Activated CD8-positive, alpha-beta memory T cell treated with anti-CD3 and anti-CD28 coated beads, Interleukin-2, amount 10 ng/mL, durations not matched to agents 7 days and 5 days (primary cell): ENCODE measurements around the gene SHROOM2. TPM values are rescaled to one million over a fixed set of nuclear protein-coding genes. Genes with fewer than 3 reads are reported as not detected.

Source experiments
- ATAC-seq: fragments of 150-1000 bp; cut with Tn5 transposase; one replicate; pipeline ENCODE4 v1.10.0; 2021; ENCODE audit warnings: moderate library complexity
- CTCF ChIA-PET: fragments of 350-600 bp; sonication (Branson Sonifier 250); formaldehyde crosslinking; loops from one replicate; lab custom pipeline; 2021; ENCODE audit warnings: antibody characterized with exemption; lab: Charles Lee
- DNase-seq: peaks from one replicate; pipeline ENCODE4 v3.0.0-alpha.2; 2020
- H3K27ac Mint-ChIP-seq: one replicate; pipeline ENCODE4 v1.8.0; 2021; ENCODE audit warnings: mild to moderate bottlenecking, mixed read lengths
- H3K27me3 Mint-ChIP-seq: one replicate; pipeline ENCODE4 v1.8.0; 2021; ENCODE audit warnings: mixed read lengths
- H3K36me3 Mint-ChIP-seq: one replicate; pipeline ENCODE4 v1.8.0; 2021; ENCODE audit warnings: mild to moderate bottlenecking, mixed read lengths
- H3K4me1 Mint-ChIP-seq: one replicate; pipeline ENCODE4 v1.8.0; 2021; ENCODE audit warnings: mixed read lengths
- H3K4me3 Mint-ChIP-seq: one replicate; pipeline ENCODE4 v1.8.0; 2021; ENCODE audit warnings: mild to moderate bottlenecking, moderate library complexity, mixed read lengths
- H3K9me3 Mint-ChIP-seq: one replicate; pipeline ENCODE4 v1.8.0; 2022; ENCODE audit warnings: low read depth, mixed read lengths
- total RNA-seq, 2 experiments: library from RNA; stranded (reverse); gene quantifications; one replicate each; pipeline ENCODE4 v1.2.3, GENCODE V29; 2021

Gene SHROOM2
- total RNA-seq, 2 experiments from 2014 or later, result not detected

DNA sequence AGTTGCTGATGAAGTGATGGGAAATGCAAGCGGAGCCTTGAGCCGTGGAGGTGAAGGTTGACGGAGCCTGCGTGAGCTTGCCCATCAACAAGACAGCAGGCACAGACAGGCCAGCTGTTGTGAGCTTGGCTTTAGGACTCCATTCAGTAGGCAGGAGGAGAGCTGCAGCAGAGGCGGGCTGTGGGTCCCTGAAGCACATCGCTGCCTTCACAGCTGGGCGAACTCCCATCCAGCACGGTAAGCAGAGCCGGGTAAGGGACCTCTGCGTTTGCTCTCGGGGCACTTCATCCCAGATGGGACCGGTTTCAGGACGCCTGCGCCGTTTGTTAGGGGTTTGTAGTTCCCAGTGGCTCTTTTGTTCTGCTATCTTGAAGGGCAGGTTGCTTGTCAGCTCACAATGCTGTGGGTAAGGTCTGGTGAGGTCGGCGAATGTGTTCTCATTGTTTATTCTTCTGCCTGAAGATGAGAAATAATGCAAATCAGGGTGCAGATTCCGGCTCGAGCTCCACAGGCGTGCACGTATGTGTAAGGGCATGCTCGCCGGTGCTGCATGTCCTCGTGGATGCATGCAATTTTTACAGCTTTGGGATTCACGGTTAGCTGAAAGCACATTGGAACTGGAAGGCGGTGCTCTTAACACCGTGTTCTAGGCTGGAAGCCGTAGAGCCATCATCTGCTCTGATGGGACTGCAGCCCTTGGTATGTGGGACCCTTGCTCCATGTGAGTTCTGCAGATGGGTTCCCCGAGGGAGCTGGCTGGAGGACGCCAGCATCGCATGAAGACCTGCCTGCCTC, 126.3 kb downstream of the SHROOM2 start:
- CTCF ChIA-PET, result no interaction called here
- no peaks in the 10 kb centered on the region for H3K36me3 Mint-ChIP-seq
- no peak overlapping the region for H3K27ac Mint-ChIP-seq
- peaks cover 2% of the 10 kb centered on the region for H3K4me1 Mint-ChIP-seq
- no peaks in the 10 kb centered on the region for H3K9me3 Mint-ChIP-seq
- peaks cover 27% of the 10 kb centered on the region for H3K27me3 Mint-ChIP-seq
- DNase-seq (no peak), ATAC-seq (no peak)
- H3K4me3 Mint-ChIP-seq, result no peak overlapping the region

DNA sequence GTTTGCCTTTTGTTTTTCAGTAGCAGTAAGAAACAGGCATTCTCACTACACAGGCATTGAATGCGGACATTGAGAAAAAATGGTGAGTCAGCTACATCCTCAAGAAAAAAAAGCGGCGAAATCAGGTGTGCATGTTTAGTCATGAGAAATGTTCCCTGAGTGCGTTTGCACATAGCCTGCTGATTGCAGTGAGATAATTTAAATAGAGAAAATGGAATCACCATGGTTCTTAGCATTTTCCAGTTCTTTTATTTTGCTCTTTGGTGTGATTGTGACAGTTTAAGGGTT, 126.9 kb downstream of the SHROOM2 start:
- CTCF ChIA-PET, result no interaction called here
- no peak overlapping the region for H3K27ac Mint-ChIP-seq

DNA sequence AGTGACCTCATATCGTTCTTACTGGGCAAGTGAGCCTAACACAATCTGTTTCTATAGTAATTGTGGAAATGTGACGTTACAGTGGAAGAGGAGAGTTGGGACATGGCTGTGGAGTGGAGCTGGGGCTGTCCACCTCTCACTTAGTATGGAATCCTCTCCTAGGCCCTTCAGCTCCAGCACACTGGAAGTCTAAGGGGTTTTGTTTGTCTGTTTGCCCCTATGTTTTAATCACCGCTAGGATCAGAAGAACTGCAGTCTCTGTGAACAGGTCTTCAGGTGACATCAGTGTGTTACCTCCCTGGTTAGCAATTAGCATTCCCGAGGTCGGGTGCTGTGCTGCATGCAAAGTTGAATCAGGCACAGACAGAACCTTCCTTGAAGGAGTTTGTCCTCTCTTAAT, 131.6 kb downstream of the SHROOM2 start:
- no peak overlapping the region for H3K27ac Mint-ChIP-seq
- peaks cover 39% of the 10 kb centered on the region for H3K27me3 Mint-ChIP-seq
- H3K4me1 Mint-ChIP-seq, result no peaks in the 10 kb centered on the region
- DNase-seq (no peak), ATAC-seq (no peak)
- no peaks in the 10 kb centered on the region for H3K9me3 Mint-ChIP-seq
- CTCF ChIA-PET, result no interaction called here
- no peaks in the 10 kb centered on the region for H3K36me3 Mint-ChIP-seq
- H3K4me3 Mint-ChIP-seq, result no peak overlapping the region

More for the DNA sequence above, 126.9 kb downstream of the SHROOM2 start:
- no peak overlapping the region for H3K4me3 Mint-ChIP-seq
- peaks cover 25% of the 10 kb centered on the region for H3K27me3 Mint-ChIP-seq
- no peaks in the 10 kb centered on the region for H3K36me3 Mint-ChIP-seq
- H3K4me1 Mint-ChIP-seq, result peaks cover 1% of the 10 kb centered on the region
- no peaks in the 10 kb centered on the region for H3K9me3 Mint-ChIP-seq
- ATAC-seq, result no peak
- no peak for DNase-seq

DNA sequence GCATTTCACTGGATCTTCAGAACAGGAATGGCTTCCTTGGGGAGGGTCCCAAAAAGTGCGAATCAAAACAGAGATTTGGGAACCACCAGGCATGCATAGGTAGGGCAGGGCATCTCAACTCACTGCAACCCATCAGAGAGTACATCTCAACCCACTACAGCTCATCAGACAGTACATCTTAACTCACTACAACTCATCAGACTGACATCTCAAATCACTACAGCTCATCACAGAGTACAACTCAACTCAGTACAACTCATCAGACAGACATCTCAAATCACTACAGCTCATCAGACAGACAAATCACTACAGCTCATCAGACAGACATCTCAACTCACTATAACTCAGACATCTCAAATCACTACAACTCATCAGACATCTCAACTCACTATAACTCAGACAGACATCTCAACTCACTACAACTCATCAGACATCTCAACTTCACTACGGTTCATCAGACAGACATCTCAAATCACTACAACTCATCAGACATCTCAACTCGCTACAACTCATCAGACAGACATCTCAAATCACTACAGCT, 133.5 kb downstream of the SHROOM2 start:
- Mint-ChIP-seq H3K9me3 (no peaks in the 10 kb centered on the region), H3K27ac (no peak overlapping the region), H3K36me3 (no peaks in the 10 kb centered on the region), H3K4me1 (no peaks in the 10 kb centered on the region), H3K4me3 (no peak overlapping the region), H3K27me3 (peaks cover 35% of the 10 kb centered on the region)
- CTCF ChIA-PET, result no interaction called here
- no peak for ATAC-seq
- DNase-seq, result no peak

DNA sequence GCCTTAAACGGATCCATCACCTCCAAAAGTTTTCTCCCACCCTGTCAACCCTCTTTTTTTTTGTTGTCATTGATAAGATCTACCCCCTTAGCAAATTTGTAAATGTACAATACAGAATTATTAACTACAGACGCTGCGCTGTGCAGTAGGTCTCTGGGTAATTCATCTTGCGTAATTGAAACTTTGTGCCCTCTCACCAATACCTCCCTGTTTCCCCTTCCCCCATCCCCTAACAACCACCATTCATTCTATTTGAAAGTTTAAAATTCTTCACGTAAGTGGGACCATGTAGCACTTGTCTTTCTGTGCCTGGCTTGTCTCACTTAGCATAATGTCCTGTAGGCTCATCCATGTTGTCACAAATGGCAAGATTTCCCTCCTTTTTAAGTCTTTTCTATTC, 135.2 kb downstream of the SHROOM2 start:
- H3K27me3 Mint-ChIP-seq, result peaks cover 35% of the 10 kb centered on the region
- H3K36me3 Mint-ChIP-seq, result no peaks in the 10 kb centered on the region
- no peak overlapping the region for H3K27ac Mint-ChIP-seq
- CTCF ChIA-PET, result no interaction called here
- no peak for DNase-seq
- H3K9me3 Mint-ChIP-seq, result no peaks in the 10 kb centered on the region
- no peaks in the 10 kb centered on the region for H3K4me1 Mint-ChIP-seq
- H3K4me3 Mint-ChIP-seq, result no peak overlapping the region
- no peak for ATAC-seq

DNA sequence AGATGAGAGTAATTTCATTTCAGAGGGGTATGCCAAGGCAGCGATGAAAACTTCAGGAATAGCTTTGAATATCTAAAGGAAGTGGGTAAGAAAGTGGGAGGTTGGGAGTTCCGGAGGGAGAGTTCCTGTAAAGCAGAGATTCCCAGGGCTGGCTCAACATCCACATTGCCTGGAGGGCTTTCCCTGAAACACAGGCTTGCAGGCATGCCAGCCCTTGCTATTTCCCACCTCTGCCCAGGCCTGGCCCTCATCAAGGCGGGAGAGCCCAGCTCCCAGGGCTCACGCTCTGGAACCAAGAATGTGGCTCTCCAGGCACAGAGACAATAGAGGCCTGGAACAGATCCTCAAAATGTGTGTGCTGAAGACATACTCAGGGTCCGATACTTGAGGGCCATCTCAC, 137.1 kb downstream of the SHROOM2 start:
- ATAC-seq (no peak), DNase-seq (no peak)
- no peaks in the 10 kb centered on the region for H3K9me3 Mint-ChIP-seq
- no peaks in the 10 kb centered on the region for H3K36me3 Mint-ChIP-seq
- peaks cover 28% of the 10 kb centered on the region for H3K27me3 Mint-ChIP-seq
- CTCF ChIA-PET, result no interaction called here
- no peaks in the 10 kb centered on the region for H3K4me1 Mint-ChIP-seq
- H3K27ac Mint-ChIP-seq, result no peak overlapping the region
- no peak overlapping the region for H3K4me3 Mint-ChIP-seq

DNA sequence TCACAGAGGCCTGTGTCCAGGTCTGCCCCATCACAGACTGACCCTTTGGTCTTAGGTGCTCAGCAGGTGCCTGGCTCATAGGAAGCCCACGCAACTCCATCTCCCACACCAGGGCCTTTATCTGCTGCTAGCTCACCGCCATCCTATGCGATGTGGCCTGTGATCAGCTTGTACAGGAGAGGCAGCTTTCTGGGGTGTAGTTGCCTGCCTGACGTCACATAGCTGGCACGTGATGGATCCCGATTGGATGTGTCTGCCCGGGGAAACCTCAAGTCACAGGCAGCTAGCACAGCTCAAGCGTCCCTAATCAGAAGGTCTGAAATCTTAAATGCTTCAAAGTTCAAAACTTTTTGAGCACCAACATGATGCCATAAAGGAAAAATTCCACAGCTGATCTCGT, 139.8 kb downstream of the SHROOM2 start:
- H3K9me3 Mint-ChIP-seq, result no peaks in the 10 kb centered on the region
- H3K36me3 Mint-ChIP-seq, result no peaks in the 10 kb centered on the region
- H3K4me1 Mint-ChIP-seq, result no peaks in the 10 kb centered on the region
- ATAC-seq (no peak), DNase-seq (no peak)
- CTCF ChIA-PET, result no interaction called here
- no peak overlapping the region for H3K4me3 Mint-ChIP-seq
- no peak overlapping the region for H3K27ac Mint-ChIP-seq
- H3K27me3 Mint-ChIP-seq, result peaks cover 16% of the 10 kb centered on the region

DNA sequence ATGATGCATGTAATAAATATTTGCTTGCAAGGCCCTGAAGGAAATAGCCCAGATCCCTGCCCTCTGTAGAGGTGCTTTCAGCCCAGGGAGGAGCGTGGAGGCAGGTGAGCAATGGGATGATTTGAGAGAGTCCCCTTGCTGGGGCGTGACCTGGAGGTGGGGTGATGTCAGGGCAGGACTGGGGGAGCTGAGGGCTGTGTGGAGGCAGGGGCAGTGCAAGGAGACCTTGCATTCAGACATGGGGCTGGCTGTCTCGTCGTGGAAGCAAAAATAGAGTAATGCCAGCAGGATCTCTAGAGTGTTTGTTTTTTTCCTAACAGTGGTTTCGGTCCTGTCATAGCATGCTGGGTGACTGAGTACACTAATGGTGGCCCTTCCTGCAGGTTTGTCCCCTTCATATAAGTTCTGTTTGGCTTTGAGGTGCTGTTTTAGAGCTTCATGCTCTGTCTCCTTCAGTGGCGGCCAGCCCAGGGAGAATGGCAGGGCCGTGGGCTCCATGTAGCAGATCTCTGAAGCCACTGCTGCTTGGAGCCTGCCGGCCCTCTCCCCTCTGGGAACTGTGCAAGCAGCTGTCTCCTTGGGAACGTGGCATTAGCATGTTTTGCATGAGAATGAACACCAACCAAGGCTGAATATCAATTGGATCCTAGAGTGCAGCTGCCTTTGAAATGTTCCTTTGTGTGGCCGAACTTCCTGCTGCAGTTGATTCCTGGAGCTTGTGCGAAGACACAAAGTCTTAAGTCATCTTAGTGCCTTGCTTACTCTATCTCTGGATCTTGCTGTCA, 141.7 kb downstream of the SHROOM2 start:
- DNase-seq, result no peak
- no peak for ATAC-seq
- H3K27me3 Mint-ChIP-seq, result peaks cover 5% of the 10 kb centered on the region
- H3K4me1 Mint-ChIP-seq, result no peaks in the 10 kb centered on the region
- CTCF ChIA-PET, result no interaction called here
- H3K4me3 Mint-ChIP-seq, result no peak overlapping the region
- H3K27ac Mint-ChIP-seq, result no peak overlapping the region
- no peaks in the 10 kb centered on the region for H3K9me3 Mint-ChIP-seq
- no peaks in the 10 kb centered on the region for H3K36me3 Mint-ChIP-seq

DNA sequence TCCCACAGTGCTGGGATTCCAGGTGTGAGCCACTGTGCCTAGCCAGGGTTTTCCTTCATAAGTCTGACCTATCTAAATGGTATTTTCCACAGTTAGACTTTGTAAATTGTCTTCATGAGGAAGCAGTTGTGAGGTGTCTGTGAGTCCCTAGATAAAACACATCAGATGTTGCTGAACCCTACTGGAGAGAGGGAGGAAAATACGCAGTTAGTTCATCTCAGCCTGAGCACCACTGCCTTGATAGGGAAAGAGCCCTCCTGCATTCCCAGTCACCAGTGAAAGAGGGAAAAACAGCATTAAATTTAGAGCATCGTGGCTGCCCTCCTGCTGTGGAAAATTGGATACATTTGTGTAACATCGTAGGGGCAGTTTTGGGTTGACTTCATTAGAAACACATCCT, 149.2 kb downstream of the SHROOM2 start:
- Mint-ChIP-seq H3K4me1 (peaks cover 3% of the 10 kb centered on the region), H3K36me3 (no peaks in the 10 kb centered on the region), H3K27me3 (peaks cover 18% of the 10 kb centered on the region), H3K4me3 (no peak overlapping the region), H3K9me3 (no peaks in the 10 kb centered on the region), H3K27ac (no peak overlapping the region)
- no peak for ATAC-seq
- no peak for DNase-seq
- CTCF ChIA-PET, result no interaction called here

DNA sequence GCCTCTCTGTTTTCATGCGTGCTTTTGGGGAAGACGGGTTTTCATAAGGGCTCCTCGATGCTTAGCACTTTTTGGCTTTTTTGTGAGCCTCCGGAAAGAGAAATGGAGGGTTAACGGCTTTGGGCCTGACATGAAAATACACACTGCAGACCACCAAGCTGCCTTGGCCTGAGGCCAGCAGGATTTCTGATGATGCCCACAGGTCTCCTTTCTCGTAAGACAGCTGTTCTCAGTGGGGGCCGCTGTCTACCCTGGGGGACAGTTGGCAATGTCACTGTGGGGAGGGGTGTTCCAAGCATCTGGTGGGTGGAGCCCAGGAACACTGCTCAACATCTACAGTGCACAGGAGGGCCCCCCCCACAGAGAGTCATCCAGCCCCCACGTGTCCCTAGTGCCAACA, 151.5 kb downstream of the SHROOM2 start:
- ATAC-seq, result no peak
- DNase-seq, result no peak
- no peaks in the 10 kb centered on the region for H3K9me3 Mint-ChIP-seq
- no peaks in the 10 kb centered on the region for H3K36me3 Mint-ChIP-seq
- H3K27ac Mint-ChIP-seq, result no peak overlapping the region
- peaks cover 20% of the 10 kb centered on the region for H3K4me1 Mint-ChIP-seq
- no peak overlapping the region for H3K4me3 Mint-ChIP-seq
- CTCF ChIA-PET, result no interaction called here
- peaks cover 21% of the 10 kb centered on the region for H3K27me3 Mint-ChIP-seq

DNA sequence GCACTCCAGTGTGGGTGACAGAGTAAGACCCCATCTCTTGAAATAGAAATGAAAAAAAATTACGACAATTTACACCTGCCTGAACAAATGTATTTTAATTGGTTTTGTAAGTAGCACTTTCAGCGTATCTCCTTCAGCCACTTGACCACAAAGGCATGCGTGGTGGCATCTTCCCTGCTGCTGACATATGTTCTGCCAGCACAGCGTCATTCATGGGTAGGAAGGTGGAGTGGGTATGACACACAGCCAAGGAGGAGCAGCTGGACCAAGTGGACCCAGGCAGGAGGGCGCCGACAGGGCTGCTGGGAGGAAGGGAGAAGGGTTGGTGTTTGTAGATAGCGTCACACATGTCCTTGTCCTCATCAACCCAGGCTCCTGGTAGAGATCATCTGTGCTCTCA, 152.3 kb downstream of the SHROOM2 start:
- Mint-ChIP-seq H3K4me1 (peaks cover 25% of the 10 kb centered on the region), H3K4me3 (no peak overlapping the region), H3K36me3 (no peaks in the 10 kb centered on the region), H3K27me3 (peaks cover 21% of the 10 kb centered on the region), H3K9me3 (no peaks in the 10 kb centered on the region), H3K27ac (no peak overlapping the region)
- CTCF ChIA-PET, result no interaction called here
- no peak for DNase-seq
- no peak for ATAC-seq

DNA sequence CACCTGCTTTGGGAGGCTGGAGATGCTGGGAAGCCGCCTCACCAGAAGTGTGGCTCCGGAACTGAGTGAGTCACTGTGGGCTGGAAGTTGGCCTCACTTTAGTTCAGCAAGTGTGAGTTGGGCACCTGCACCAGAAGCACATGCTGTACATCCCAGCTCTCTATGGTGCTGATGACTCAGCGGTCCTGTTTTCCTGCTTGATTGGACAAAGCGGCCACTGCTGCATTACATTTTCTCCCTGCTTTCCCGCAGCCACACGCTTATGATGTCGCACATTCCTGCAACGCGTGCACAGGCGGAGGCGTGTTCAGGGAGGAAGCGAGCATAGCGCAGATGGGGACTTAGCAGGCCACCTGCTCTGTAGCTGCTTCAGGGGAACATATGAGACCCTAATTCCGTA, 154.2 kb downstream of the SHROOM2 start:
- peaks cover 25% of the 10 kb centered on the region for H3K4me1 Mint-ChIP-seq
- no peak overlapping the region for H3K27ac Mint-ChIP-seq
- H3K36me3 Mint-ChIP-seq, result no peaks in the 10 kb centered on the region
- peaks cover 19% of the 10 kb centered on the region for H3K27me3 Mint-ChIP-seq
- H3K9me3 Mint-ChIP-seq, result no peaks in the 10 kb centered on the region
- CTCF ChIA-PET, result no interaction called here
- H3K4me3 Mint-ChIP-seq, result no peak overlapping the region
- ATAC-seq (no peak), DNase-seq (no peak)

DNA sequence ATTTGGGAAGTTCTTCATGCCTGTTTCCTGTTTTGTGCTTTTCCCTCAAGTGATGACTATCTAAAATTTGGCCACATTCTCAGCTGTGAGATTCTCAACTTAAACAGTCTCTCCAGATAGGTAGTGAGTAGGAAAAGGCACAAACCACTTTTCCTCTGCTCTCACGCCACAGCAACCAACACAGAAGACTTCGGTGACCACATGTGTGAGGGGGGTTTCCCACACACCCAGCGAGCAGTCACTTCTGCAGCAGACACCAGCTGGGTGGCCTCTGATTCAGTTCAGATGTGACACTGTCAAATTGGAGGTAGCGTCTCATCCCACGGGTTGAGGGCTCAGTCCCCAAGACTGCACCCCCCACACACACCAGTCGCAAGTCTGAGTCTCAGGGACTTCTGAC, 155.9 kb downstream of the SHROOM2 start:
- Mint-ChIP-seq H3K4me1 (peaks cover 25% of the 10 kb centered on the region), H3K9me3 (no peaks in the 10 kb centered on the region), H3K36me3 (no peaks in the 10 kb centered on the region), H3K27me3 (peaks cover 30% of the 10 kb centered on the region), H3K4me3 (peak overlapping the region; percentile 2), H3K27ac (peak overlapping the region; percentile 35)
- peak; percentile 85 for ATAC-seq
- CTCF ChIA-PET, result no interaction called here
- DNase-seq, result peak; percentile 84

DNA sequence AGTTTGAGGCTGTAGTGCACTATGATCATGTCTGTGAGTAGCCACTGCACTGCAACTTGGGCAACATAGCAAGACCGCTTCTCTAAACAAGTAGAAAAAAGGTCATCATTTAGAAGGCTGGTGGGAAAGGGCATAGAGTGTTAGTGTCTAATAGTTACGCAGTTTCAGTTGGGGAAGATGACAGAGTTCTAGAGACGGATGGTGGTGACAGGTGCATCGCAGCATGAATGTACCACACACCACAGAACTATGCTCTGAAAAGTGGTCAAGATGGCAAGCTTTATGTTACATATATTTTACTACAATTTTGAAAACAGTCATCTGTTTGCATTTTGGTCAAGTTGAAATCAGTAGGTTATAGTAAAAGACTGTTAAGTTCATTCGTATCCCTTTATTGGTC, 157.2 kb downstream of the SHROOM2 start:
- DNase-seq (no peak), ATAC-seq (no peak)
- no peak overlapping the region for H3K27ac Mint-ChIP-seq

More for the DNA sequence above, 157.2 kb downstream of the SHROOM2 start:
- H3K36me3 Mint-ChIP-seq, result no peaks in the 10 kb centered on the region
- H3K4me1 Mint-ChIP-seq, result peaks cover 25% of the 10 kb centered on the region
- no peak overlapping the region for H3K4me3 Mint-ChIP-seq
- CTCF ChIA-PET, result no interaction called here
- H3K9me3 Mint-ChIP-seq, result no peaks in the 10 kb centered on the region
- H3K27me3 Mint-ChIP-seq, result peaks cover 42% of the 10 kb centered on the region
